ENCODE results near the gene TECPR2.

DNA sequence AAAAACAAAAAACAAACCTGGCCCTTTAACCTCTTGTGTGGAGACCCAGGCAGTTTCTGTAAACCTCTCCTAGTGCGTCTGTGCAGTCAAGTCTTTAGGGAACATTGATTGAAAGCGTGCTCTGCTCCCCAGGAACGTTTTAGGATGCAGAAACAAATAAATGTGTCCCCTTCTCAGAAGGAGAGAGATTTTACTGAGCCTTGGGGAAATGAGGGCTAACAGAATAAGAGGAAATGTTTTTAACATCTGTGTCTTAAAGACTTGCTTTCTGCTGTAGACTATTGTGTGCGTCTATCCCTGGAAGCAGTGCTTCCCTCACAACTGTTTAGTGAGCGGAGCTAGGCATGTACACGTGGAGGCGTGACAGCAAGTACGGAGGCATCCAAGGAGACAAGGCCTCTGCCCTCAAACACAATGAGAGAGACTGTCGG, 54.3 kb downstream of the TECPR2 start:
- TF ChIP-seq CTCF (IDR thresholded peaks at IDR 0.05) (no peak), EP300 (IDR thresholded peaks at IDR 0.05) (no peak), POLR2A (IDR thresholded peaks at IDR 0.05; ENCODE audit: low read depth) (no peak), POLR2AphosphoS5 (IDR thresholded peaks at IDR 0.05) (no peak)
